DOHH2 (cell line): ENCODE data around the gene SPACA6.

Source experiments
- H3F3A ChIP-seq: fragments of 200-600 bp; sonication (generic), shearing (Covaris generic); 2 replicates; pipeline ENCODE4 v1.6.0; 2016; ENCODE audit warnings: antibody characterized with exemption, mild to moderate bottlenecking; ENCODE audit not compliant: control insufficient read depth, insufficient read depth
- H3K27ac ChIP-seq: fragments of 200-600 bp; sonication (generic); 2 replicates; pipeline ENCODE4 v1.5.1; 2014; ENCODE audit warnings: low read depth, mild to moderate bottlenecking, low read length, moderate library complexity
- H3K27me3 ChIP-seq: fragments of 200-600 bp; sonication (generic); 2 replicates; pipeline ENCODE4 v1.6.1; 2014; ENCODE audit warnings: mild to moderate bottlenecking, low read length, mixed read lengths; ENCODE audit not compliant: control insufficient read depth
- H3K36me3 ChIP-seq: fragments of 200-600 bp; sonication (generic); 2 replicates; pipeline ENCODE4 v1.6.1; 2014; ENCODE audit warnings: mild to moderate bottlenecking, low read length, moderate library complexity, mixed read lengths; ENCODE audit not compliant: control insufficient read depth
- H3K4me1 ChIP-seq: fragments of 200-600 bp; sonication (generic); 2 replicates; pipeline ENCODE4 v1.6.1; 2014; ENCODE audit warnings: mild to moderate bottlenecking, low read length, mixed read lengths; ENCODE audit not compliant: control insufficient read depth
- H3K4me2 ChIP-seq: fragments of 200-600 bp; sonication (generic); 2 replicates; pipeline ENCODE4 v1.6.0; 2014; ENCODE audit warnings: mild to moderate bottlenecking, low read length, moderate library complexity
- H3K4me3 ChIP-seq: fragments of 200-600 bp; sonication (generic); 2 replicates; pipeline ENCODE4 v1.5.1; 2014; ENCODE audit warnings: mild to moderate bottlenecking, low read length, mixed read lengths
- H3K79me2 ChIP-seq: fragments of 200-600 bp; sonication (generic); 2 replicates; pipeline ENCODE4 v1.6.1; 2014; ENCODE audit warnings: mild to moderate bottlenecking, low read length, mixed read lengths; ENCODE audit not compliant: control insufficient read depth
- H3K9me2 ChIP-seq: fragments of 200-600 bp; sonication (generic); replicated peaks from 2 replicates; pipeline ENCODE4 v1.6.1; 2014; ENCODE audit warnings: mild to moderate bottlenecking, low read length, mixed read lengths; ENCODE audit not compliant: control insufficient read depth
- H3K9me3 ChIP-seq: fragments of 200-600 bp; sonication (generic); 2 replicates; pipeline ENCODE4 v1.6.1; 2014; ENCODE audit warnings: antibody characterized with exemption, low read length, mixed read lengths; ENCODE audit not compliant: control insufficient read depth, insufficient read depth
- H4K20me1 ChIP-seq: fragments of 200-600 bp; sonication (generic); 2 replicates; pipeline ENCODE4 v1.6.0; 2014; ENCODE audit warnings: low read depth, mild to moderate bottlenecking, antibody characterized with exemption, low read length, moderate library complexity; ENCODE audit not compliant: control insufficient read depth, insufficient read depth
- EZH2phosphoT487 ChIP-seq: fragments of 200-600 bp; sonication (generic); IDR thresholded peaks from 2 replicates; pipeline ENCODE4 v1.6.1; 2017; ENCODE audit warnings: borderline replicate concordance, mild to moderate bottlenecking, antibody characterized with exemption, low read length, moderate library complexity, mixed read lengths
- TF ChIP-seq, protein P1 (sequence below): fragments of 200-600 bp; sonication (generic); IDR thresholded peaks from one replicate; pipeline ENCODE4 v1.5.1; 2014; ENCODE audit warnings: antibody characterized with exemption, mild to moderate bottlenecking, low read depth, low read length; ENCODE audit not compliant: poor library complexity, severe bottlenecking

Gene SPACA6

DNA sequence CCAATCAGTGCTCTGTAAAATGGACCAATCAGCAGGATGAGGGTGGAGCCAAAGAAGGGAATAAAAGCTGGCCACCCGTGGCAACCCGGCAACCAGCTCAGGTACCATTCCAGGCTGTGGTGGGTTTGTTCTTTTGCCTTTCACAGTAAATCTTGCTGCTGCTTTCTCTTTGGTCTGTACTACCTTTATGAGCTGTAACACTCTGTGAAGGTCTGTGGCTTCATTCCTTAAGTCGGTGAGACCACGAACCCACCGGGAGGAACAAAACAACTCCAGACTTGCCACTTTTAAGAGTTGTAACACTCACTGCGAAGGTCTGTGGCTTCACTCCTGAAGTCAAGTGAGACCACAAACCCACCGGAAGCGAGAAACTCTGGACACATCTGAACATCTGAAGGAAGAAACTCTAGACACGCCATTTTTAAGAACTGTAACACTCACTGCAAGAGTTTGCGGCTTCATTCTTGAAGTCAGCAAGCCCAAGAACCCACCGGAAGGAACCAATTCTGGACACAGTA is 16.5 kb upstream of the SPACA6 start:
- Histone ChIP-seq H3K36me3 (no peaks in the 10 kb centered on the region), H3K4me2 (no peak overlapping the region), H3K9me3 (peaks cover 4% of the 10 kb centered on the region; the same call in 1 of the 2 replicates), H3K79me2 (no peaks in the 10 kb centered on the region), H3K27me3 (no peaks in the 10 kb centered on the region), H3F3A (no peaks in the 10 kb centered on the region), H3K4me3 (no peak overlapping the region), H3K27ac (no peak overlapping the region), H3K4me1 (0 out of 2 replicates have a peak, but pooled peaks cover 3% of the 10 kb centered on the region), H4K20me1 (no peaks in the 10 kb centered on the region), H3K9me2 (no peaks in the 10 kb centered on the region)
- TF ChIP-seq EZH2phosphoT487, result no peak
- TF ChIP-seq, protein P1, sequence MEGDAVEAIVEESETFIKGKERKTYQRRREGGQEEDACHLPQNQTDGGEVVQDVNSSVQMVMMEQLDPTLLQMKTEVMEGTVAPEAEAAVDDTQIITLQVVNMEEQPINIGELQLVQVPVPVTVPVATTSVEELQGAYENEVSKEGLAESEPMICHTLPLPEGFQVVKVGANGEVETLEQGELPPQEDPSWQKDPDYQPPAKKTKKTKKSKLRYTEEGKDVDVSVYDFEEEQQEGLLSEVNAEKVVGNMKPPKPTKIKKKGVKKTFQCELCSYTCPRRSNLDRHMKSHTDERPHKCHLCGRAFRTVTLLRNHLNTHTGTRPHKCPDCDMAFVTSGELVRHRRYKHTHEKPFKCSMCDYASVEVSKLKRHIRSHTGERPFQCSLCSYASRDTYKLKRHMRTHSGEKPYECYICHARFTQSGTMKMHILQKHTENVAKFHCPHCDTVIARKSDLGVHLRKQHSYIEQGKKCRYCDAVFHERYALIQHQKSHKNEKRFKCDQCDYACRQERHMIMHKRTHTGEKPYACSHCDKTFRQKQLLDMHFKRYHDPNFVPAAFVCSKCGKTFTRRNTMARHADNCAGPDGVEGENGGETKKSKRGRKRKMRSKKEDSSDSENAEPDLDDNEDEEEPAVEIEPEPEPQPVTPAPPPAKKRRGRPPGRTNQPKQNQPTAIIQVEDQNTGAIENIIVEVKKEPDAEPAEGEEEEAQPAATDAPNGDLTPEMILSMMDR, result no peak

DNA sequence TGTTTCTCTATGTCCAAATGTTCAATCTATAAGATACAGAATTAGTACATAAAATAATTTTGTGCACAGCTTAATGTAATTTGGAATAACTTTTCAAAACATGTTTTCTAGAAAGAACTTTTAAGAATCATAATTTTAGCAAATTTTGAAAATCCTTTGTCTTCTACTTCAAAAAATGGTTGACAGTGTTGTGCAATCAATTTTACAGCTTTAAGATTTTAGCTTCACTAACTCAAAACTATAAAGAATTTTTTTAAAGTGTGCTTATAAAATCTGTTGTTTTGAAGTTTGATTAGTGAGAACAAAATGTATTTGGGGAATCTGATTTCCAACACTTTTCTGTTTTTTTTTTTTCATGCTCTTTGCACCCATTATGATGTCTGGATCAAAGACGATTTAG is 12.7 kb upstream of the SPACA6 start:
- H3K27ac ChIP-seq, result no peak overlapping the region
- peaks cover 14% of the 10 kb centered on the region for H3K9me3 ChIP-seq
- no peaks in the 10 kb centered on the region for H3K27me3 ChIP-seq
- TF ChIP-seq, protein P1, result no peak
- TF ChIP-seq EZH2phosphoT487, result no peak
- no peak overlapping the region for H3K4me3 ChIP-seq
- H4K20me1 ChIP-seq, result no peaks in the 10 kb centered on the region
- H3K36me3 ChIP-seq, result no peaks in the 10 kb centered on the region
- no peaks in the 10 kb centered on the region for H3F3A ChIP-seq
- H3K9me2 ChIP-seq, result no peaks in the 10 kb centered on the region
- H3K79me2 ChIP-seq, result no peaks in the 10 kb centered on the region
- 0 out of 2 replicates have a peak, but pooled peaks cover 3% of the 10 kb centered on the region for H3K4me1 ChIP-seq
- H3K4me2 ChIP-seq, result no peak overlapping the region

DNA sequence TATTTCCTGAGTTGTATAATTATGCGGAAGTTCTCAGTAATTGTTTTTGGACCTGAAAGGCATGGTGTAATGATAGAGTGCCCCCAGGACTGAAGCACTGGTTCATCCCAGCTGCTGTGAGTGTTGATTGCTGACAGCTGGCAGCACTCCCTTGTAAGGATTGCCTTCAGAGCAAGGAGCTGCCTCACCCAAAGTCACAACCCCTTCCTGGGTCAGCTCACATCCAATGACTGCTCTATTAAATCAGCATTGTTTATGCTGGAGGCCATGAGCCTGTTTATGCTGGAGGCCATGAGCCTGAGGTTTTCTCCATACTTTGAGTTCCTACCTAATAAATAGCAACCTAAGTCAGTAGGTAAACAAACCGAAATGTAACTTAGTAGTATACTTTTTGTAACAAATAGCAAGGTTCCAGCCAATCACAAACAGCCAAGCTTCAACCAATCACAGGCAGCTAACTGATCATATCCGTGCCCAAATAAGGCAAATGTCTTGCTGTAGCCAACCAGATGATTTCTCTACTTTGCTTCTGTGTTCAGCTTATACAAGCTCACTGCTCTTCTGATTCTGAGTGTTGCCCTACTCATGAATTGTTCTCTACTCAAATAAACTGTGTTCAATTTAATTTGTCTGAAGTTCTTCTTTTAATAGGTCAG is 11.7 kb upstream of the SPACA6 start:
- no peaks in the 10 kb centered on the region for H3F3A ChIP-seq
- 0 out of 2 replicates have a peak, but pooled peaks cover 2% of the 10 kb centered on the region for H3K27me3 ChIP-seq
- H3K79me2 ChIP-seq, result no peaks in the 10 kb centered on the region
- H3K9me2 ChIP-seq, result no peaks in the 10 kb centered on the region
- no peaks in the 10 kb centered on the region for H3K36me3 ChIP-seq
- no peak overlapping the region for H3K27ac ChIP-seq
- TF ChIP-seq EZH2phosphoT487, result no peak
- TF ChIP-seq, protein P1, result no peak
- H3K4me2 ChIP-seq, result no peak overlapping the region
- H3K4me3 ChIP-seq, result no peak overlapping the region
- no peaks in the 10 kb centered on the region for H4K20me1 ChIP-seq
- peaks cover 19% of the 10 kb centered on the region for H3K9me3 ChIP-seq
- 0 out of 2 replicates have a peak, but pooled peaks cover 3% of the 10 kb centered on the region for H3K4me1 ChIP-seq
